Measurements from ENCODE around the gene PRAMEF27.
"Not testable (repeated sequence)": the region's sequence is repeated elsewhere in the genome, so short reads cannot be mapped to it uniquely, and the experiment has no call there.

The PRAMEF27 gene

DNA sequence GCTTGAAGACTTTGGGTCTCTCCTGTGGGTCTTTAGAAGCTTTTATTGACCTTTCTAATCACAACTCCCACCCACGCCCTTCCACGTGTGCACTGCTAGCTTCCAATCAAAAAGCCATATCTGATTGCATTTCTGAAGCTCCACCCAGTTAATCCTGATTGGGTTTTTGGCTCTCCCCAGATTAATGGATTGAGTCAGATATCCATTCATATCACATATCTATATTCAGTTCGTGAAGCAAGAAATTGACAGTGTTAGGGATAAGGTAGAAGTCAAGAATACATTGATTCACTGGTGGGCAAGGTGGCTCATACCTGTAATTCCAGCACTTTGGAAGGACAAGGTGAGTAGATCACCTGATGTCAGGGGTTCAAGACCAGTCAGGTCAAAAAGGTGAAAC, at the start of gene PRAMEF27:
Gene PRAMEF27, minus strand, starts transcription at position 101 of the 400 bp plus-strand sequence. CDS start 2,916 bp downstream, outside the sequence.
- DNase-seq: not testable (repeated sequence)

DNA sequence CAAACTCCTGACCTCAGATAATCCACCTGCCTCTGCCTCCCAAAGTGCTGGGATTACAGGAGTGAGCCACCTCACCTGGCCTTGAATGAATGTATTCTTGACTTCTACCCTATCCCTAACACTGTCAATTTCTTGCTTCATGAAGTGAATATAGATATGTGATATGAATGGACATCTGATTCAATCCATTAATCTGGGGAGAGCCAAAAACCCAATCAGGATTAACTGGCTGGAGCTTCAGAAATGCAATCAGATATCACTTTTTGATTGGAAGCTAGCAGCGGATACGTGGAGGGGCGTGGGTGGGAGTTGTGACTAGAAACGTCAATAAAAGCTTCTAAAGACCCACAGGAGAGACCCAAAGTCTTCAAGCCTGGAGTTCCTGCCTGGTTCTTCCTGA, 14.1 kb upstream of the PRAMEF27 start, which contains the start of gene PRAMEF25:
Gene PRAMEF25, plus strand, starts transcription at position 301 of the 400 bp plus-strand sequence. CDS start 2,920 bp downstream, outside the sequence.
- DNase-seq: not testable (repeated sequence)

DNA sequence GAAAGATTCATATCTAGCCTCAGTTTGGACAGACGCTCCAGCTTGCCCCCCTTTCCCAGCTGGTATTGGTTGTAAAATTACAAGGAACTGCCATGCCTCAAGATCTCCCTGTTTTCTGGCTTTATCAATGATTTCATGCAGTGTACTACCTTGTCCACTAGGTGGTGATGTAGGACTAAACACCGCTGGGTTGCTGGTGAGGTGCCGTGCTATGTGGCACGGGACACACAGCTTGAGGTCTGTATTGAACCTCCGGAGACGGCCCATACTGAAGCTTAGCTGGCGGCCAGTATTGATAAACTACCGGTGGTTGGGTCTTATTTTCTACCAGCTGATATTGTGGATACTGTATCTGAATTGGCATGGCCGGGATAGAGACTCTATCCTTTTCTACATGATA, 36.5 kb downstream of the PRAMEF27 start:
- not testable (repeated sequence) for DNase-seq

DNA sequence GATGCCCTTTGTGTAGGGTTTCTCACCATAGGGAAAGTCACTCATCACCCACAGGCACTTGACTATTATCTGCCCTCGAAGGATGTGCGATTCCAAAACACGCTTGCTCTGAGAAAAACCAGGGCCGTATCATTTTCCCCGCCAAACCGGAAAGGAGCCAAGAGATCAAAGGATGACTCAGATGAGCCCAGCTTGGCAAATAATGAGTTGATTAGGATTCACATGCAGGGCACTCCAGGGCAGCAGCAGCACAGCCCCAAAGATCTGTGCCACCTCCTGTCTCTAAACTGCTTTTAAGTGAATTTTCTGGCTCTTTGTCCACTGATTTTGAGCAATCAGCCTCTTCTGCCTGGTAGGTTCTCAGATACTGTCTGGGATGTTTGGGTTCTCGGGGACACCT, 44.4 kb downstream of the PRAMEF27 start:
- not testable (repeated sequence) for DNase-seq

- not testable (repeated sequence) for DNase-seq
Observed at GRCh38 chr1:13009348-13009747, 47.0 kb downstream of the PRAMEF27 start.

DNA sequence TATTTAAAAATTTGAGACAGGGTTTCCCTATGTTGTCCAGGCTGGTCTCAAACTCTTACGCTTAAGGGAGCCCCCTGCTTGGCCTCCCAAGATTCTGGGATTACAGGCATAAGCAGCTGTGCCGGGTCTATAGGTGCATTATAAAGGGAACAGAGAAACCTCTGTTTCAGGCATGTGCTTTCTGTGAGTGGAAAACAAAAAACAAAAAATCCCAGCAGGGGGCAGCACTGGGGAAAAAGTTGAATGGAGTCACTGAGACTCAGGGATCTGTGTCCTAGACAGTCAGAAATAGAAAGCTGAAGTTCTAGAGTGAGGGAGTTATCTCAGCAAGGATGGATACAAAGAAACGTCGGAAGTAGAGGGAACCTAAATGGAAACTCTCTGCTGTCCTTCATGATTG, 50.6 kb downstream of the PRAMEF27 start:
- not testable (repeated sequence) for DNase-seq
